Epithelial cell of proximal tubule (primary cell): ENCODE data around the gene DENND6B. TPM values are rescaled to one million over a fixed set of nuclear protein-coding genes. Genes with fewer than 3 reads are reported as not detected.

Experiments used
- DNase-seq: peaks from one replicate; pipeline ENCODE4 v3.0.0-alpha.2; 2011; ENCODE audit warnings: low read depth
- H3K4me3 ChIP-seq: 2 replicates; pipeline ENCODE4 v1.5.1; 2011; ENCODE audit warnings: low read depth, mild to moderate bottlenecking, low read length
- CTCF ChIP-seq: conservative IDR thresholded peaks from 2 replicates; pipeline ENCODE4 v1.5.1; 2012; ENCODE audit warnings: low read depth, mild to moderate bottlenecking, low read length
- total RNA-seq: library from RNA; depleted of rRNA; stranded (reverse); fragments of >200 nt; gene quantifications from 2 replicates; pipeline ENCODE4 v1.2.3, GENCODE V29; 2015

DENND6B gene
- total RNA-seq, 1 donor from 2014 or later, result 4.4 TPM

- no peak for TF ChIP-seq CTCF
- DNase-seq, result no peak
- H3K4me3 ChIP-seq, result peak overlapping the region; percentile 97
Measured at GRCh38 chr22:50305393-50305922, 21.4 kb downstream of the DENND6B start.

GRCh38 chr22:50304528-50305392, 22.1 kb downstream of the DENND6B start:
- no peak for TF ChIP-seq CTCF
- peak overlapping the region; percentile 97 for H3K4me3 ChIP-seq
- no peak for DNase-seq

GRCh38 chr22:50303848-50304527, 22.8 kb downstream of the DENND6B start:
- TF ChIP-seq CTCF, result no peak
- H3K4me3 ChIP-seq, result peak overlapping the region; percentile 19
- no peak for DNase-seq

GRCh38 chr22:50303515-50303847, 23.3 kb downstream of the DENND6B start:
- TF ChIP-seq CTCF, result no peak
- DNase-seq, result no peak
- H3K4me3 ChIP-seq, result peak overlapping the region; percentile 14

GRCh38 chr22:50302564-50302963, 24.2 kb downstream of the DENND6B start:
- no peak for DNase-seq
- H3K4me3 ChIP-seq, result no peak overlapping the region
- no peak for TF ChIP-seq CTCF

- DNase-seq, result no peak
- TF ChIP-seq CTCF, result no peak
- no peak overlapping the region for H3K4me3 ChIP-seq
Measured at GRCh38 chr22:50302041-50302541, 24.7 kb downstream of the DENND6B start.
